Colonic mucosa (tissue), 4 donors: Measurements from ENCODE around the gene TTC8. TPM values are rescaled to one million over a fixed set of nuclear protein-coding genes. Genes with fewer than 3 reads are reported as not detected.
"Not testable (repeated sequence)": the region's sequence is repeated elsewhere in the genome, so short reads cannot be mapped to it uniquely, and the experiment has no call there.

ENCODE experiments used
- DNase-seq: peaks from one replicate; pipeline ENCODE4 v3.0.0-alpha.2; 2020
- H3K27ac ChIP-seq: fragments of 200-600 bp; one replicate; pipeline ENCODE4 v1.8.0; 2021
- H3K27me3 ChIP-seq: fragments of 200-600 bp; one replicate; pipeline ENCODE4 v1.8.0; 2021
- H3K36me3 ChIP-seq: fragments of 200-600 bp; one replicate; pipeline ENCODE4 v1.8.0; 2021
- H3K4me1 ChIP-seq: fragments of 200-600 bp; one replicate; pipeline ENCODE4 v1.8.0; 2021; ENCODE audit warnings: mild to moderate bottlenecking
- H3K4me3 ChIP-seq: fragments of 200-600 bp; one replicate; pipeline ENCODE4 v1.8.0; 2021
- H3K9ac ChIP-seq, 2 donors: one replicate each; pipeline ENCODE4 v1.7.0; 2013; ENCODE audit warnings: control low read depth in 2 of 2, low read depth in 2 of 2, low read length in 2 of 2
- H3K9me3 ChIP-seq: fragments of 200-600 bp; one replicate; pipeline ENCODE4 v1.8.0; 2021
- intact Hi-C: fragments of 100-400 bp; cut with DNase I; formaldehyde crosslinking; loops from one replicate; pipeline ENCODE4 v1.14.1; 2022
- total RNA-seq, 2 donors: library from RNA; stranded (reverse); fragmentation: NEBNext Ultra II Directional in 1 of 2; extraction: Animal tissue kit (Norgen Biotek cat#: 25700) in 1 of 2; gene quantifications; one replicate each; pipeline ENCODE4 v1.2.1, GENCODE V29; 2021
- TF ChIP-seq, protein P1 (sequence below): fragments of 200-600 bp; IDR thresholded peaks from one replicate; pipeline ENCODE4 v1.8.0; 2022; ENCODE audit warnings: antibody characterized with exemption, mild to moderate bottlenecking
- donor health status: healthy.
- donor health status: DM: no; HTN: no; CAD: no.
- donor health status: DM: no; HTN: no; CAD: no.

The TTC8 gene
- total RNA-seq, 2 donors from 2014 or later = 13.5 to 17.1 TPM

- no peaks in the 10 kb centered on the region for H3K27me3 ChIP-seq
- no peaks in the 10 kb centered on the region for H3K4me1 ChIP-seq
- H3K36me3 ChIP-seq = no peaks in the 10 kb centered on the region
- H3K4me3 ChIP-seq = no peak overlapping the region
- H3K9me3 ChIP-seq = no peaks in the 10 kb centered on the region
- intact Hi-C loops = no loop called here
- DNase-seq = no peak
- H3K9ac ChIP-seq = no peak overlapping the region
- no peak overlapping the region for H3K27ac ChIP-seq
- TF ChIP-seq, protein P1, sequence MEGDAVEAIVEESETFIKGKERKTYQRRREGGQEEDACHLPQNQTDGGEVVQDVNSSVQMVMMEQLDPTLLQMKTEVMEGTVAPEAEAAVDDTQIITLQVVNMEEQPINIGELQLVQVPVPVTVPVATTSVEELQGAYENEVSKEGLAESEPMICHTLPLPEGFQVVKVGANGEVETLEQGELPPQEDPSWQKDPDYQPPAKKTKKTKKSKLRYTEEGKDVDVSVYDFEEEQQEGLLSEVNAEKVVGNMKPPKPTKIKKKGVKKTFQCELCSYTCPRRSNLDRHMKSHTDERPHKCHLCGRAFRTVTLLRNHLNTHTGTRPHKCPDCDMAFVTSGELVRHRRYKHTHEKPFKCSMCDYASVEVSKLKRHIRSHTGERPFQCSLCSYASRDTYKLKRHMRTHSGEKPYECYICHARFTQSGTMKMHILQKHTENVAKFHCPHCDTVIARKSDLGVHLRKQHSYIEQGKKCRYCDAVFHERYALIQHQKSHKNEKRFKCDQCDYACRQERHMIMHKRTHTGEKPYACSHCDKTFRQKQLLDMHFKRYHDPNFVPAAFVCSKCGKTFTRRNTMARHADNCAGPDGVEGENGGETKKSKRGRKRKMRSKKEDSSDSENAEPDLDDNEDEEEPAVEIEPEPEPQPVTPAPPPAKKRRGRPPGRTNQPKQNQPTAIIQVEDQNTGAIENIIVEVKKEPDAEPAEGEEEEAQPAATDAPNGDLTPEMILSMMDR = no peak
Measured at GRCh38 chr14:88853129-88853528, 28.7 kb downstream of the TTC8 start.

GRCh38 chr14:88856786-88857366 lies 32.4 kb downstream of the TTC8 start:
- Histone ChIP-seq H3K36me3 (no peaks in the 10 kb centered on the region), H3K4me3 (no peak overlapping the region), H3K9ac (no peak overlapping the region), H3K27me3 (no peaks in the 10 kb centered on the region), H3K4me1 (no peaks in the 10 kb centered on the region), H3K9me3 (no peaks in the 10 kb centered on the region), H3K27ac (no peak overlapping the region)
- DNase-seq = no peak
- TF ChIP-seq, protein P1 = no peak
- intact Hi-C loops = no loop called here

- H3K36me3 ChIP-seq, H3K9me3 ChIP-seq, H3K4me1 ChIP-seq, DNase-seq, H3K9ac ChIP-seq, H3K27me3 ChIP-seq, H3K27ac ChIP-seq, H3K4me3 ChIP-seq, intact Hi-C loops: not testable (repeated sequence)
Measured at GRCh38 chr14:88857861-88858260, 33.4 kb downstream of the TTC8 start.

- H3K4me1 ChIP-seq, H3K9ac ChIP-seq, H3K4me3 ChIP-seq, intact Hi-C loops, H3K27me3 ChIP-seq, H3K36me3 ChIP-seq, H3K27ac ChIP-seq, H3K9me3 ChIP-seq, DNase-seq: not testable (repeated sequence)
Measured at GRCh38 chr14:88859118-88859517, 34.7 kb downstream of the TTC8 start.

DNA sequence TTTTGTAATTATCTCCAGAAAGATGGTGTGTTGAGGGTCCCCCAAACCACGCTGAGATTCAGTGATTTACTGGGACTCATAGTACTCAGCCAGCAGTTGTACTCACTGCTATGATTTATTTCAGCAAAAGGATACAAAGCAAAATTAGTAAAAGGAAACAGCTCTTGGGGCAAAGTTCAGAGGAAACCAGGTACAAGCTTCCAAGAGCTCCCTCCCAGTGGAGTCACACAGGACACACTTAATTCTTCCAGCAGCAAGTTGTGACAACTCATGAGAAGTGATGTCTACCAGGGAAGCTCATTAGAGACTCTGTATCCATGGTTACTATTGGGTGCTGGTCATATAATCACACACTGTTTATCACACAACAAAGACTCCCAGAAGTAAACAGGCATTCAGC lies 38.7 kb downstream of the TTC8 start:
- H3K9ac ChIP-seq = no peak overlapping the region
- H3K4me1 ChIP-seq = no peaks in the 10 kb centered on the region
- no peaks in the 10 kb centered on the region for H3K27me3 ChIP-seq
- TF ChIP-seq, protein P1 = no peak
- H3K27ac ChIP-seq = no peak overlapping the region
- H3K9me3 ChIP-seq = no peaks in the 10 kb centered on the region
- intact Hi-C loops = no loop called here
- no peaks in the 10 kb centered on the region for H3K36me3 ChIP-seq
- no peak overlapping the region for H3K4me3 ChIP-seq
- DNase-seq = no peak

- intact Hi-C loops = no loop called here
- no peak for DNase-seq
- Histone ChIP-seq H3K4me3 (no peak overlapping the region), H3K27ac (no peak overlapping the region), H3K36me3 (no peaks in the 10 kb centered on the region), H3K9ac (no peak overlapping the region), H3K9me3 (no peaks in the 10 kb centered on the region), H3K27me3 (no peaks in the 10 kb centered on the region), H3K4me1 (no peaks in the 10 kb centered on the region)
- TF ChIP-seq, protein P1 = no peak
Measured at GRCh38 chr14:88864198-88864597, 39.7 kb downstream of the TTC8 start.
